Measurements from ENCODE around the gene FAM161A.
"Not testable (repeated sequence)": the region's sequence is repeated elsewhere in the genome, so short reads cannot be mapped to it uniquely, and the experiment has no call there.

DNA sequence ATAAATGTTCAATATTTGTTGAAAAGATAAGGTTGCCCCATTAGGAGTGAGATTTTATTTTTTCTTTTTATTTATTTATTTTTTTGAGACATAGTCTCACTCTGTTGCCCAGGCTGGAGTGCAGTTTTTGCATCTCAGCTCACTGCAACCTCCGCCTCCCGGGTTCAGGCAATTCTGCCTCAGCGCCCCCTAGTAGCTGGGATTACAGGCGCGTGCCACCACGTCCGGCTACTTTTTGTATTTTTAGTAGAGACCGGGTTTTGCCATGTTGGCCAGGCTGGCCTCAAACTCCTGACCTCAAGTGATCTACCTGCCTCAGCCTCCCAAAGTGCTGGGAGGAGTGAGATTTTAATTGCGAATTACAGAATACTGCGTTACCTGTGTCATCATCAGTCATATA, 2.6 kb downstream of the FAM161A start:
- TF ChIP-seq, protein P1, sequence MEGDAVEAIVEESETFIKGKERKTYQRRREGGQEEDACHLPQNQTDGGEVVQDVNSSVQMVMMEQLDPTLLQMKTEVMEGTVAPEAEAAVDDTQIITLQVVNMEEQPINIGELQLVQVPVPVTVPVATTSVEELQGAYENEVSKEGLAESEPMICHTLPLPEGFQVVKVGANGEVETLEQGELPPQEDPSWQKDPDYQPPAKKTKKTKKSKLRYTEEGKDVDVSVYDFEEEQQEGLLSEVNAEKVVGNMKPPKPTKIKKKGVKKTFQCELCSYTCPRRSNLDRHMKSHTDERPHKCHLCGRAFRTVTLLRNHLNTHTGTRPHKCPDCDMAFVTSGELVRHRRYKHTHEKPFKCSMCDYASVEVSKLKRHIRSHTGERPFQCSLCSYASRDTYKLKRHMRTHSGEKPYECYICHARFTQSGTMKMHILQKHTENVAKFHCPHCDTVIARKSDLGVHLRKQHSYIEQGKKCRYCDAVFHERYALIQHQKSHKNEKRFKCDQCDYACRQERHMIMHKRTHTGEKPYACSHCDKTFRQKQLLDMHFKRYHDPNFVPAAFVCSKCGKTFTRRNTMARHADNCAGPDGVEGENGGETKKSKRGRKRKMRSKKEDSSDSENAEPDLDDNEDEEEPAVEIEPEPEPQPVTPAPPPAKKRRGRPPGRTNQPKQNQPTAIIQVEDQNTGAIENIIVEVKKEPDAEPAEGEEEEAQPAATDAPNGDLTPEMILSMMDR (IDR thresholded peaks at IDR 0.05): not testable (repeated sequence)
- TF ChIP-seq POLR2A (IDR thresholded peaks at IDR 0.05): not testable (repeated sequence)

All from lower leg skin (tissue), 3 donors.